Measurements from ENCODE around the gene PLCH1. TPM values are rescaled to one million over a fixed set of nuclear protein-coding genes. Genes with fewer than 3 reads are reported as not detected.

Gene PLCH1
- total RNA-seq, 4 donors from 2014 or later: 0.19 to 2.1 (median 0.28) TPM

- intact Hi-C loops (cut with DNase I): no loop called here
- no peak for DNase-seq
- H3K36me3 ChIP-seq: no peaks in the 10 kb centered on the region
- H3K27me3 ChIP-seq: no peaks in the 10 kb centered on the region
- TF ChIP-seq CTCF (IDR thresholded peaks at IDR 0.05) (no peak), POLR2A (IDR thresholded peaks at IDR 0.05) (no peak)
- no peak overlapping the region for H3K4me3 ChIP-seq
- no peak overlapping the region for H3K27ac ChIP-seq
- H3K9me3 ChIP-seq: peaks cover 0 to 4% (median 0%) of the 10 kb centered on the region in 3 donors
- 64 to 70% methylated on average over 5 of the region's 5 CpGs for WGBS, 2 donors
- H3K4me1 ChIP-seq: no peaks in the 10 kb centered on the region
These were observed 139.9 kb downstream of the PLCH1 start for GRCh38 chr3:155604967-155605366.

GRCh38 chr3:155604126-155604525 lies 140.7 kb downstream of the PLCH1 start:
- H3K9me3 ChIP-seq: peaks cover 0 to 3% (median 0%) of the 10 kb centered on the region in 3 donors
- WGBS, 2 donors: 83 to 91% methylated on average over 2 of the region's 2 CpGs
- TF ChIP-seq POLR2A (IDR thresholded peaks at IDR 0.05) (no peak), CTCF (IDR thresholded peaks at IDR 0.05) (no peak)
- H3K4me3 ChIP-seq: no peak overlapping the region
- H3K27ac ChIP-seq: no peak overlapping the region
- no peak for DNase-seq
- no peaks in the 10 kb centered on the region for H3K4me1 ChIP-seq
- no peaks in the 10 kb centered on the region for H3K36me3 ChIP-seq
- no peaks in the 10 kb centered on the region for H3K27me3 ChIP-seq
- intact Hi-C loops (cut with DNase I): no loop called here

GRCh38 chr3:155603302-155603701 lies 141.6 kb downstream of the PLCH1 start:
- H3K9me3 ChIP-seq: no peaks in the 10 kb centered on the region
- TF ChIP-seq POLR2A (IDR thresholded peaks at IDR 0.05) (no peak), CTCF (IDR thresholded peaks at IDR 0.05) (no peak)
- no peak overlapping the region for H3K4me3 ChIP-seq
- H3K4me1 ChIP-seq: no peaks in the 10 kb centered on the region
- no peak for DNase-seq
- no peaks in the 10 kb centered on the region for H3K27me3 ChIP-seq
- H3K36me3 ChIP-seq: no peaks in the 10 kb centered on the region
- intact Hi-C loops (cut with DNase I): no loop called here
- no peak overlapping the region for H3K27ac ChIP-seq

- no peaks in the 10 kb centered on the region for H3K9me3 ChIP-seq
- H3K36me3 ChIP-seq: no peaks in the 10 kb centered on the region
- intact Hi-C loops (cut with DNase I): no loop called here
- no peaks in the 10 kb centered on the region for H3K4me1 ChIP-seq
- H3K27me3 ChIP-seq: no peaks in the 10 kb centered on the region
- H3K27ac ChIP-seq: no peak overlapping the region
- DNase-seq: no peak
- TF ChIP-seq CTCF (IDR thresholded peaks at IDR 0.05): no peak
- H3K4me3 ChIP-seq: no peak overlapping the region
- 50 to 55% methylated on average over 2 of the region's 2 CpGs for WGBS, 2 donors
These were observed 142.6 kb downstream of the PLCH1 start for GRCh38 chr3:155602307-155602706.

- DNase-seq: no peak
- Histone ChIP-seq H3K36me3 (no peaks in the 10 kb centered on the region), H3K9me3 (no peaks in the 10 kb centered on the region), H3K27ac (no peak overlapping the region), H3K4me1 (no peaks in the 10 kb centered on the region), H3K27me3 (no peaks in the 10 kb centered on the region), H3K4me3 (no peak overlapping the region)
- TF ChIP-seq POLR2A (IDR thresholded peaks at IDR 0.05): no peak
- no peak for TF ChIP-seq CTCF (IDR thresholded peaks at IDR 0.05)
- 73 to 88% methylated on average over 3 of the region's 3 CpGs for WGBS, 2 donors
- intact Hi-C loops (cut with DNase I): no loop called here
These were observed 146.2 kb downstream of the PLCH1 start for GRCh38 chr3:155598671-155599070.
